ENCODE measurements around the gene OR10A6.

DNA sequence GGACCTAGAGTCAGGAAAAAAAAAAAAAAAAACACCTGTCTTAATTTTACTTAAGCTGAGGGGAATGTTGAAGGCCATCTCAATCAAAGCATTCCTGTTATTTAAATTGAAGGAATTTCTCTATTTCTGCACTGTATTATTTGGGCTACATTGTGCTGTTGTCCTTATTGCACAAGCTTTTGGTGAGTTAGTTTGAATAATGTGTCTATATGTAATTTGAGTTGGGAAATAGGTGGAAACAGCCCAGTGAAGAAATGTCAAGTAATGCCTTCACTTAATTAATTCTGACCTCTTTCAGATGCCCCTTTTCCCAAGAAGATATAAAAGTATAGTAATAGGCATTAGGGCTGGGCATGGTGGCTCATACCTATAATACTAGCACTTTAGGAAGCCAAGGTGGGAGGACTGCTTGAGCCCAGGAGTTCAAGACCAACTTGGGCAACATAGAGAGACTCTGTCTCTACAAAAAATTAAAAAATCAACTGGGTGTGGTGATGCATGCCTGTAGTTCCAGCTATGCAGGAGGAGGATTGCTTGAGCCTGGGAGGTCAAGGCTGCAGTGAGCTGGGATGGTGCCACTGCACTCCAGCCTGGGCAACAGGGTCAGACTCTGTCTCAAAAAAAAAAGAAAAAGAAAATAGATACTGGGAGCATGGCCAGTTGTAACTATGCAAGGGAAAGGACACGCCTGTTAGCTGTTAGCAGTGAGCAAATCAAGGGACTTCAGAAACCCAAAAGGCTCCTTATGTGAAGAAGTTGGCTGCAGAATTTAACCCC, 34.9 kb downstream of the OR10A6 start:
- TF ChIP-seq POLR2AphosphoS5 (IDR thresholded peaks at IDR 0.05), result no peak
- TF ChIP-seq, protein P1, sequence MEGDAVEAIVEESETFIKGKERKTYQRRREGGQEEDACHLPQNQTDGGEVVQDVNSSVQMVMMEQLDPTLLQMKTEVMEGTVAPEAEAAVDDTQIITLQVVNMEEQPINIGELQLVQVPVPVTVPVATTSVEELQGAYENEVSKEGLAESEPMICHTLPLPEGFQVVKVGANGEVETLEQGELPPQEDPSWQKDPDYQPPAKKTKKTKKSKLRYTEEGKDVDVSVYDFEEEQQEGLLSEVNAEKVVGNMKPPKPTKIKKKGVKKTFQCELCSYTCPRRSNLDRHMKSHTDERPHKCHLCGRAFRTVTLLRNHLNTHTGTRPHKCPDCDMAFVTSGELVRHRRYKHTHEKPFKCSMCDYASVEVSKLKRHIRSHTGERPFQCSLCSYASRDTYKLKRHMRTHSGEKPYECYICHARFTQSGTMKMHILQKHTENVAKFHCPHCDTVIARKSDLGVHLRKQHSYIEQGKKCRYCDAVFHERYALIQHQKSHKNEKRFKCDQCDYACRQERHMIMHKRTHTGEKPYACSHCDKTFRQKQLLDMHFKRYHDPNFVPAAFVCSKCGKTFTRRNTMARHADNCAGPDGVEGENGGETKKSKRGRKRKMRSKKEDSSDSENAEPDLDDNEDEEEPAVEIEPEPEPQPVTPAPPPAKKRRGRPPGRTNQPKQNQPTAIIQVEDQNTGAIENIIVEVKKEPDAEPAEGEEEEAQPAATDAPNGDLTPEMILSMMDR (IDR thresholded peaks at IDR 0.05; ENCODE audit: poor library complexity, severe bottlenecking), result no peak
- TF ChIP-seq, protein P2, sequence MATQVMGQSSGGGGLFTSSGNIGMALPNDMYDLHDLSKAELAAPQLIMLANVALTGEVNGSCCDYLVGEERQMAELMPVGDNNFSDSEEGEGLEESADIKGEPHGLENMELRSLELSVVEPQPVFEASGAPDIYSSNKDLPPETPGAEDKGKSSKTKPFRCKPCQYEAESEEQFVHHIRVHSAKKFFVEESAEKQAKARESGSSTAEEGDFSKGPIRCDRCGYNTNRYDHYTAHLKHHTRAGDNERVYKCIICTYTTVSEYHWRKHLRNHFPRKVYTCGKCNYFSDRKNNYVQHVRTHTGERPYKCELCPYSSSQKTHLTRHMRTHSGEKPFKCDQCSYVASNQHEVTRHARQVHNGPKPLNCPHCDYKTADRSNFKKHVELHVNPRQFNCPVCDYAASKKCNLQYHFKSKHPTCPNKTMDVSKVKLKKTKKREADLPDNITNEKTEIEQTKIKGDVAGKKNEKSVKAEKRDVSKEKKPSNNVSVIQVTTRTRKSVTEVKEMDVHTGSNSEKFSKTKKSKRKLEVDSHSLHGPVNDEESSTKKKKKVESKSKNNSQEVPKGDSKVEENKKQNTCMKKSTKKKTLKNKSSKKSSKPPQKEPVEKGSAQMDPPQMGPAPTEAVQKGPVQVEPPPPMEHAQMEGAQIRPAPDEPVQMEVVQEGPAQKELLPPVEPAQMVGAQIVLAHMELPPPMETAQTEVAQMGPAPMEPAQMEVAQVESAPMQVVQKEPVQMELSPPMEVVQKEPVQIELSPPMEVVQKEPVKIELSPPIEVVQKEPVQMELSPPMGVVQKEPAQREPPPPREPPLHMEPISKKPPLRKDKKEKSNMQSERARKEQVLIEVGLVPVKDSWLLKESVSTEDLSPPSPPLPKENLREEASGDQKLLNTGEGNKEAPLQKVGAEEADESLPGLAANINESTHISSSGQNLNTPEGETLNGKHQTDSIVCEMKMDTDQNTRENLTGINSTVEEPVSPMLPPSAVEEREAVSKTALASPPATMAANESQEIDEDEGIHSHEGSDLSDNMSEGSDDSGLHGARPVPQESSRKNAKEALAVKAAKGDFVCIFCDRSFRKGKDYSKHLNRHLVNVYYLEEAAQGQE (IDR thresholded peaks at IDR 0.05; ENCODE audit: borderline replicate concordance), result no peak
- TF ChIP-seq EP300 (conservative IDR thresholded peaks at IDR 0.05; ENCODE audit: poor library complexity, severe bottlenecking), result no peak
- TF ChIP-seq MXI1 (conservative IDR thresholded peaks at IDR 0.05; ENCODE audit: poor library complexity, severe bottlenecking), result no peak
- no peak for TF ChIP-seq RAD21 (conservative IDR thresholded peaks at IDR 0.05)
- TF ChIP-seq EZH2 (IDR thresholded peaks at IDR 0.05; ENCODE audit: borderline replicate concordance, insufficient read depth, low read length, poor library complexity, severe bottlenecking), result no peak
- no peak for TF ChIP-seq TAF1 (IDR thresholded peaks at IDR 0.05; ENCODE audit: low read depth)

Data from neural cell (in vitro differentiated cells).